Lower lobe of right lung (tissue), 2 donors: Measurements from ENCODE around the gene CAMSAP2. TPM values are rescaled to one million over a fixed set of nuclear protein-coding genes. Genes with fewer than 3 reads are reported as not detected.

ENCODE experiments used
- ATAC-seq, 2 donors: fragments of 200-7000 bp; cut with Tn5 transposase; one replicate each; pipeline ENCODE4 v1.9.1; 2020 to 2022; ENCODE audit warnings: mild to moderate bottlenecking in 2 of 2, moderate library complexity in 2 of 2
- DNase-seq: peaks from one replicate; pipeline ENCODE4 v3.0.0-alpha.2; 2020
- H3K27ac ChIP-seq: fragments of 200-600 bp; one replicate; pipeline ENCODE4 v1.8.0; 2022
- H3K27me3 ChIP-seq: fragments of 200-600 bp; one replicate; pipeline ENCODE4 v1.8.0; 2022; ENCODE audit warnings: low read depth
- H3K36me3 ChIP-seq: fragments of 200-600 bp; one replicate; pipeline ENCODE4 v1.8.0; 2022; ENCODE audit warnings: mild to moderate bottlenecking
- H3K4me1 ChIP-seq: fragments of 200-600 bp; one replicate; pipeline ENCODE4 v1.8.0; 2022
- H3K4me3 ChIP-seq: fragments of 200-600 bp; one replicate; pipeline ENCODE4 v1.8.0; 2022; ENCODE audit warnings: mild to moderate bottlenecking
- H3K9me3 ChIP-seq: fragments of 200-600 bp; one replicate; pipeline ENCODE4 v1.8.0; 2022
- intact Hi-C: fragments of 100-400 bp; cut with DNase I; formaldehyde crosslinking; loops from one replicate; pipeline ENCODE4 v1.11.0; 2022
- total RNA-seq: library from RNA; stranded (reverse); fragmentation: NEBNext Ultra II Directional; extraction: Animal tissue kit (Norgen Biotek cat#: 25700); gene quantifications from one replicate; pipeline ENCODE4 v1.2.1, GENCODE V29; 2021
- TF ChIP-seq, protein P1 (sequence below): fragments of 200-600 bp; IDR thresholded peaks from one replicate; pipeline ENCODE4 v1.8.0; 2022; ENCODE audit warnings: antibody characterized with exemption, mild to moderate bottlenecking
- donor health status: DM: no; HTN: yes; CAD: no; lungs with severe emphysema.

The CAMSAP2 gene
- total RNA-seq, 1 donor from 2014 or later = 30.7 TPM

DNA sequence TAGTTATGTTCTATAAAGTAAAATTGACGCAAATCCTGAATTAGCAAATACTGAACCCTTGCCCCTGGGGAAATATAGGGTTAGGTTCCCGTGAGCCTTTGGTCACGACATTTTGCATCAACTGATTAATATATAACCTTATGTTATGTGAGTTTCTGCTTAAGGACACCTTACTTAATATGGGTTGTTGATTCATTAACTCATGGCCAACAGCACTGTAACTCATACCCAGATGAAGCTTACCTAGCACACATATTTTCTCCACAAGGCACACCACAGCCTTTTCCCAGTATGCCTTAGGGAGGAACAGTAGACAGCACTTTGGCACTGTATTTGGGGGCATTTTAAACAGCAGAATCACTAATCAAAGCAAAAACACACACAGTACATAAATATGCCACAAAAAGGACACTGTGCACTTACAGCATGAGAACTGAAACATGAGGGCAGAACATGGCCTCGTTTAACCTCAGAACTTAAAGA, 171.1 kb downstream of the CAMSAP2 start:
- intact Hi-C loops = no loop called here
- Histone ChIP-seq H3K4me3 (no peak overlapping the region), H3K27ac (no peak overlapping the region), H3K4me1 (no peaks in the 10 kb centered on the region), H3K9me3 (no peaks in the 10 kb centered on the region), H3K36me3 (no peaks in the 10 kb centered on the region), H3K27me3 (no peaks in the 10 kb centered on the region)
- TF ChIP-seq, protein P1, sequence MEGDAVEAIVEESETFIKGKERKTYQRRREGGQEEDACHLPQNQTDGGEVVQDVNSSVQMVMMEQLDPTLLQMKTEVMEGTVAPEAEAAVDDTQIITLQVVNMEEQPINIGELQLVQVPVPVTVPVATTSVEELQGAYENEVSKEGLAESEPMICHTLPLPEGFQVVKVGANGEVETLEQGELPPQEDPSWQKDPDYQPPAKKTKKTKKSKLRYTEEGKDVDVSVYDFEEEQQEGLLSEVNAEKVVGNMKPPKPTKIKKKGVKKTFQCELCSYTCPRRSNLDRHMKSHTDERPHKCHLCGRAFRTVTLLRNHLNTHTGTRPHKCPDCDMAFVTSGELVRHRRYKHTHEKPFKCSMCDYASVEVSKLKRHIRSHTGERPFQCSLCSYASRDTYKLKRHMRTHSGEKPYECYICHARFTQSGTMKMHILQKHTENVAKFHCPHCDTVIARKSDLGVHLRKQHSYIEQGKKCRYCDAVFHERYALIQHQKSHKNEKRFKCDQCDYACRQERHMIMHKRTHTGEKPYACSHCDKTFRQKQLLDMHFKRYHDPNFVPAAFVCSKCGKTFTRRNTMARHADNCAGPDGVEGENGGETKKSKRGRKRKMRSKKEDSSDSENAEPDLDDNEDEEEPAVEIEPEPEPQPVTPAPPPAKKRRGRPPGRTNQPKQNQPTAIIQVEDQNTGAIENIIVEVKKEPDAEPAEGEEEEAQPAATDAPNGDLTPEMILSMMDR = no peak
- DNase-seq = no peak
- ATAC-seq = no peak

Other genes starting within 250 kb of the CAMSAP2 start
- gene KIF14, start 118.1 kb upstream of the CAMSAP2 start, total RNA-seq = 0.44 TPM
- 19.6 TPM for gene DDX59, start 69.0 kb upstream of the CAMSAP2 start, total RNA-seq
- gene GPR25, start 134.1 kb downstream of the CAMSAP2 start, total RNA-seq = 0.62 TPM
- gene INAVA, start 156.0 kb downstream of the CAMSAP2 start, total RNA-seq = 7.8 TPM